ENCODE measurements around the gene COPB2.

Gene COPB2

GRCh38 chr3:139377378-139377777 lies 12.1 kb downstream of the COPB2 start:
- Histone ChIP-seq H3K27ac (no peak overlapping the region), H3K4me3 (no peak overlapping the region)
- TF ChIP-seq, protein P1, sequence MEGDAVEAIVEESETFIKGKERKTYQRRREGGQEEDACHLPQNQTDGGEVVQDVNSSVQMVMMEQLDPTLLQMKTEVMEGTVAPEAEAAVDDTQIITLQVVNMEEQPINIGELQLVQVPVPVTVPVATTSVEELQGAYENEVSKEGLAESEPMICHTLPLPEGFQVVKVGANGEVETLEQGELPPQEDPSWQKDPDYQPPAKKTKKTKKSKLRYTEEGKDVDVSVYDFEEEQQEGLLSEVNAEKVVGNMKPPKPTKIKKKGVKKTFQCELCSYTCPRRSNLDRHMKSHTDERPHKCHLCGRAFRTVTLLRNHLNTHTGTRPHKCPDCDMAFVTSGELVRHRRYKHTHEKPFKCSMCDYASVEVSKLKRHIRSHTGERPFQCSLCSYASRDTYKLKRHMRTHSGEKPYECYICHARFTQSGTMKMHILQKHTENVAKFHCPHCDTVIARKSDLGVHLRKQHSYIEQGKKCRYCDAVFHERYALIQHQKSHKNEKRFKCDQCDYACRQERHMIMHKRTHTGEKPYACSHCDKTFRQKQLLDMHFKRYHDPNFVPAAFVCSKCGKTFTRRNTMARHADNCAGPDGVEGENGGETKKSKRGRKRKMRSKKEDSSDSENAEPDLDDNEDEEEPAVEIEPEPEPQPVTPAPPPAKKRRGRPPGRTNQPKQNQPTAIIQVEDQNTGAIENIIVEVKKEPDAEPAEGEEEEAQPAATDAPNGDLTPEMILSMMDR (IDR thresholded peaks at IDR 0.05), result no peak
- DNase-seq (ENCODE audit: low spot score), result no peak

DNA sequence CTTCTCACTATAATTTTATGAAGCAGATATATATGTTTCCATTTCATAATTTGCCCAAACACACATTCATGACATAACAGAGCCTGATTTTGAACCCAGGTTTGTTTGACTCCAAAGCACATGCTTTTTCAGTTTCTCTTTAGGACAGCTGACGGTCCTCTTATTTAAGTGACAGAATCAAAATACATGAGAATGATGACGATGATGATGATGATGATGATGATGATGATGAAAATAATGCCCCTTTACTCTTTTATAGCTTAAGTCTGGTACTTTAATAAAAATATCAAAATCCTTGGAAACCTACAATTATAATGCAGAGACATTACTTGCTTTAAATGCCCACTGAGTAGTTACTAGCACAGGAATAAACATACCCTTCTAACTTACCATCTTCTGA lies 15.3 kb downstream of the COPB2 start:
- H3K27ac ChIP-seq, result no peak overlapping the region
- TF ChIP-seq, protein P1 (IDR thresholded peaks at IDR 0.05), result no peak
- no peak overlapping the region for H3K4me3 ChIP-seq
- DNase-seq (ENCODE audit: low spot score), result no peak

DNA sequence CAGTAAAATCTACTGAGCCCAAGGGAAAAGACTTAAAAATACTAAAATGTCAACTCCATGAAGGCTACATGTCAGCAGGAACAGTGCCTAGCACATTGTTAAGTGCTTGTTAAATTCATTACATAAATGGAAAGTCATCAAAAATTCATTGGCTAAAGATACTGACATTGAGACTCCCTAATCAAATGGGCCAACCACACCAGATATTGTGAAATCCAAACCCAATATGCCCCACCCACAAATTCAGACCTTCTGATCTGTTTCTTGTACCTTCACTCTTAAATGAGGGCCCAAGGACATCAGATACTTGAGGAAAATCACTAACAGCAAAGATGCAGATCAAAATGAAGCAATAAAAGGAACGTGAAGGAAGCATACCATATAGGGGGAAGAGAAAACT lies 24.9 kb downstream of the COPB2 start:
- TF ChIP-seq, protein P1 (IDR thresholded peaks at IDR 0.05), result no peak
- H3K27ac ChIP-seq, result no peak overlapping the region
- H3K4me3 ChIP-seq, result no peak overlapping the region
- DNase-seq (ENCODE audit: low spot score), result no peak

- DNase-seq (ENCODE audit: low spot score), result no peak
- TF ChIP-seq, protein P1 (IDR thresholded peaks at IDR 0.05), result no peak
- Histone ChIP-seq H3K27ac (no peak overlapping the region), H3K4me3 (no peak overlapping the region)
Measured at GRCh38 chr3:139361276-139361675, 28.2 kb downstream of the COPB2 start.

GRCh38 chr3:139358841-139359562 lies 30.4 kb downstream of the COPB2 start:
- Histone ChIP-seq H3K4me3 (no peak overlapping the region), H3K27ac (no peak overlapping the region)
- TF ChIP-seq, protein P1 (IDR thresholded peaks at IDR 0.05), result no peak
- DNase-seq (ENCODE audit: low spot score), result no peak

- no peak for DNase-seq (ENCODE audit: low spot score)
- Histone ChIP-seq H3K27ac (no peak overlapping the region), H3K4me3 (no peak overlapping the region)
- TF ChIP-seq, protein P1 (IDR thresholded peaks at IDR 0.05), result no peak
Measured at GRCh38 chr3:139357899-139358298, 31.5 kb downstream of the COPB2 start.

DNA sequence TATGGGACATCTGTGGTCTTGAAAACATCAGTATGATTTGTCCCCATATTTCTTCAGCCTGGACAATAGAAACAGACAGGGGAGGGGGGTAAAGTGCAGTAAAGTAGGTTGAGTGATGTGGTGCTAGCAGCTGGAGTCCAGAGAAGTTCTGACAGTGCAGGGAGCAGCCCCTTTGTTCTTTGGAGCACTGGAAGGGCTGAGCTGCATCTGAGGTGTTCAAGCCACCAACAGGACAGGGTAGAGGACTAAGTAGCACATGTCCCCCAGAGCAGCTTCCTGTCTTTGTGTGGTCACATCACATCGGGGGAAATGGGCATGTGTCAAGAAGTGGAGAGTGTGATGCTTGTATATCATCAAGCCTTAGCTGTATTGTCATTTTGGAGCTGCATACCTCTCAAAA lies 33.6 kb downstream of the COPB2 start:
- no peak for DNase-seq (ENCODE audit: low spot score)
- H3K27ac ChIP-seq, result no peak overlapping the region

More for the DNA sequence above, 33.6 kb downstream of the COPB2 start:
- H3K4me3 ChIP-seq, result no peak overlapping the region
- TF ChIP-seq, protein P1 (IDR thresholded peaks at IDR 0.05), result no peak
